Limb (tissue), 2 donors: ENCODE results near the gene MAST4.

Experiments
- DNase-seq, 2 donors: peaks; one replicate each; pipeline ENCODE4 v3.0.0-alpha.2; 2016; ENCODE audit errors: extremely low spot score in 2 of 2

MAST4 gene

DNA sequence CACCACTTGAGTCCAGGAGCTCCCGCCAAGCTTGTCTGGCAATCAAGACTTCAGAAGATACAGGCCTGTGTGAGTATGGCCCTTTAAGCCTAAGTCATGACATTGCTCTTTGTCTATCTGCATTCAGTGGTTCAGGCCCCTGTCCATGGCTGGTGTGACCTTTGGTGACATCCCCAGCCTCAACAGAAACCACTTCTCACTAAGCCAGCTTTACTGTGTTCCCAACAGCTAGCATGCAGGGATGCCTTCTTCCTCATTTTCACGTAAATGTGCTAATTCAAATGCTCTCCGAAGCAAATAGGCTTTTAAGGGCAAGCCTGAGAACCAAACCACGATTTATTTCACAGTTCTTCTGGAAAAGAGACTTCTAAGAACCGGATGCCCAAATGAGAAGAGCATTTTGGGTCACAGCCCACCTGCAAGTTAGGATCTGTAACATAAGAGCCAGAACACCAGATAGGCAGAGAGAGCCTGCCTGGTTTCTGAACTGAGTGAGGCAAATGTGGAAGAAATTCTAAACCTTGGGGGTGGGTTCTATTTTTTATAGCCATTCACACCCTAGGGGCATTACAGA is 585.5 kb downstream of the MAST4 start:
- DNase-seq: no peak

DNA sequence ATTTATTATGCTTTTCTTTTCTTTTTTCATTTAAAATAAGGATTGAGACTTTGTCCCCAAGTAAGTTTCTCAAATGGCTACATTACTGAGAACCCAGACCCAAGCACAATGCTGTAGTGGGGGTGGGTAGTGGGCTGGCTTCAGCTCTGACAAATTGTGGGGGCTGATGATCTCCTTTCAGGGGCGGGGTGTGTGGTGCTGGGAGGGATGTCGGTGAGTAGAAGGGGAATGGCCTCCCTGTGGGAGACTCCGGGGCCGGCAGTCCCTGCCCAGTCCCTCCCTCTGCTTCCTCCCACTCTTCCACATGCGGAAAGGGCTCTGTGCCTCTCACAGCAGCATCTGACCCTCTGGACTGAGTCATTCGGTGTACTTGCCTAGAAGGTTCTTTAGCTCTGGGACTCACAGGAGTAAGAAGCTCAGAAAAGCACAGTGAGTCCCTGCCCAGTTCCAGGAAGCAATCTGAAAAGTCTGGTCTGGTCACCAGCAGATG is 586.2 kb downstream of the MAST4 start:
- DNase-seq: peak in 1 of 2 donors; percentile 20

GRCh38 chr5:67183859-67184258 is 587.7 kb downstream of the MAST4 start:
- DNase-seq: no peak

- no peak for DNase-seq
Measured at GRCh38 chr5:67187006-67187715, 591.0 kb downstream of the MAST4 start.

DNA sequence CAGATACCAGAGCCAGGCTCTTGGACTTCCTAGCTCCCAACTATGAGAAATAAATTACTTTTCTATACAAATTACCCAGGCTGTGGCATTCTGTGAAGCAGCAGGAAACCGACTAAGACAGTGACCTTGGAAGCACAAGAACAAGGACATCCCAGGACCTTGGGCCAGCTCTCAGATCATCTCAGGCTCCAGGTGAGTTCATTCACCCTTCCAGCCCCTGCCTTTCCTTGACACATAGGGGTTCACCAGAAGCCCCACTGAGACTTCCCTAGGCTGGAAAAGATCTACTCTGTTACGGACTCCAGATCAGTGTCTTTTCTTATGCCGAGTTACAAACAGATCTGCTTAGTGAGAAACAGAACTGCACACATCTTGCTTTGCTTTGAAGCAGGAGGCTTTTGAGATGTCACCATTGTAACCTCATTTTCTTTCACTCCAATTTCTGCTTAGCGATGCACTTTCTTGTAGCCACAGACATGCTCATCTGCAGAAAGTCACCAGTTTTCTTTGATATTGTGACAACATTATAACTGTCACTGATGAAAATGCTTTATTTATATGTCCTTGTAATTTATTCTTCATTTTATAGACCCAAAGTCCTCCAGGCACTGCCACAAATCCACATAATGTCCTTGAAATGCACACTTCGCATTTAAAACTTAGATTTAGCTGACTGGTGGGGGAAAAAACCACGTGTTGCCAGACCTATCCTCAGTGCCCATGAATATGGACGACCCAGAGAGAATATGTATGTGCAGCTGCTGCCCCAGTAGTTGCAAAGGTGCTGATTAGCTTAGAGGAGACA is 592.3 kb downstream of the MAST4 start:
- no peak for DNase-seq

DNA sequence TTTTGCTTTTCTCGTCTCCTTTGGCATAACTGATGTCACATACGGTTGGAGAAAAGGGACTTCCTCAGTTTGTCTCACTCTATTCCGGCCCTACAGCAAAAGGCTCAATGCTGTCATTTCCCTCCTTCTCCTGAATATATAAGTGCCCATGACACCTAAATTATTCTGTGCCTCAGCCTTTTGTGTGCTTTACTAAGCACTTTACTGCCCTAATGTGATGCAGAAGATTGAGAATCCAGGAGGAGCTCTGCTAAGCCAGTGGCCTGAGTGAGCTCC is 592.8 kb downstream of the MAST4 start:
- DNase-seq: no peak

- no peak for DNase-seq
Measured at GRCh38 chr5:67189931-67190330, 593.7 kb downstream of the MAST4 start.

DNA sequence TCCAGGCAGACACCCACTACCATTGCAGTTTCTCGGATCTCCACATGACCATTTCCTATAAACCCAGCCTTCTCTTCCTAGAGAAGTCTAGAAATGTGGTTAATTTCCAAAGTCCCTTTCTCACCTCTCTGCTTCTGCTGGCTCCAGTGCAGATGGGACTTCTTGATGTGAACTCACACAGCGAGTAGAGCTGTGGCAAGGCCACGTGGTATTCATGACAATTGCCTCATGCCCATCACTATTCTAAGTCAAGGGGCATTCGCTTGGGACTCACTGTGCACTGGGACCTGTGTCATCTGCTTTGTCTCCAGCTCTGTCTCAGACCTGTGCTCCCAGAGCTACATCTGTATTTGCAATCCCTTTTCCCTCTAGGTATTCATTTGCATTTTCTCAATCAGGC is 594.2 kb downstream of the MAST4 start:
- DNase-seq: no peak

DNA sequence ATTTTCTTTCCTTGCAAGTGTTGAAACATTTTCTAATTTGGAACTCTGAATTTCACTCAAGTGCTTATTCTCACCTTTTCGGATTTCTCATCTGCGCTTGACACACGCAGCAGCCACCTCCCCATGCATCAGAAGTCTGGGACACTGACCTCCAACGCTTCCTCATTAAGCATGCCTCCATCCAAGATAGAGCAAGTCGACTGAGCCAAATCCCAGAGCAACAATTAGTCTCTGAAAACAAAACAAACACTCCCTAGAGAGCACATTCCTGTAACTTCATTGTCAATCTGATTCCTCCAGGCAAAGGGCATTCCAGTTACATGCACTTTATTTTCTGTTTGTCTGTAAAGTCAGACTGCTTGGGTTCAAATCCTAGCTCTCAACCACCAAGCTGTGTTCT is 594.7 kb downstream of the MAST4 start:
- no peak for DNase-seq

DNA sequence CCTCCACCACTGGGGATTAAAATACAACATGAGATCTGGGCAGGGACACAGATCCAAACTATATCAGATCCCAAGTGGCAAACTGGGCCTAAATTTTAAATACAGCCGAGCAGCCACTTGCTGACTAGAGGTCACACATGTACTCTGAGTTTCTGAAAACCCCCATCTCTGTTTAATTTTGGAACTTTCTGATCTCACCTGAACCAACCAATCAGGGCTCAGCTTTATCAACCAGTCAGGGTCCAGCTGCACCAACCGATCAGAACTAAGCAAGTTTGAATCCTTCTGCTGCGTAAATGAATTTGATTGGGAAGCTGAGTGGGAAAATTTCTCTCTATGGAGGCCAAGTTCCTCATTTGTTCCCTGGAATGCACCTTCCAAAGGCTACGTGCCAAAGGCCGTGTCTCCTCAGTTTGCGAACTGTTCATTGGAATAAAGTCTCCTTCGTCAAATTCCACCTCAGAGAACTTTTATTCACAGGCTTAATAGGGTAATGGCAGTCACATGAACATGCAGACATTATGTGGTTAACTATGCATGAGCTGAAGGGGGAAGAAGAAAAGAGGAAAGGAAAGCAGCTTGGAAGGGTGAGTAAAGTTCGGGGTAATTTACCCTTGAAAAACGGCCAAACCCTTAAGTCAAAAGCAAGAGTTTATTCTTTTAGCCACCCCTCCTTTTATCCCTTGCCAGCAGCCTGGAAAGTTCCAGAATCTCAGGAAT is 596.7 kb downstream of the MAST4 start:
- no peak for DNase-seq

DNA sequence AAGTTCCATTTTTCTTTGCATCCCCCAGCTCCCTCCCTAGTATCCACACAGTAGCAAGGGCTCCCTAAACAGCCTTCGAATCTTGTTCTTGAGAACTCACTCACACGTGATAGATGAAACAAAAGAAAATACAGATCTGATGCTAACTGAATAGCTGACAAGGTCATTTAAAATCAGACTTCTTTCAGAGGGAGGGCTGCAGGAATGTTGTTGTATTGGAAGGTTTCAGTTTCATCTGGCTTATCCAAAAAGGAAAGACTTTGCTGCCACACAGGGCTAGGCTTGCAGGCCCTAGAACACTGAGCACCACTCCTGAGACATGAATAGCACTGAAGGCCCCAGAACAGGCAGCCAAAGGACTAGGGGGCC is 597.2 kb downstream of the MAST4 start:
- no peak for DNase-seq

GRCh38 chr5:67194166-67194565 is 598.0 kb downstream of the MAST4 start:
- no peak for DNase-seq

- DNase-seq: no peak
Measured at GRCh38 chr5:67195406-67196275, 599.4 kb downstream of the MAST4 start.

DNA sequence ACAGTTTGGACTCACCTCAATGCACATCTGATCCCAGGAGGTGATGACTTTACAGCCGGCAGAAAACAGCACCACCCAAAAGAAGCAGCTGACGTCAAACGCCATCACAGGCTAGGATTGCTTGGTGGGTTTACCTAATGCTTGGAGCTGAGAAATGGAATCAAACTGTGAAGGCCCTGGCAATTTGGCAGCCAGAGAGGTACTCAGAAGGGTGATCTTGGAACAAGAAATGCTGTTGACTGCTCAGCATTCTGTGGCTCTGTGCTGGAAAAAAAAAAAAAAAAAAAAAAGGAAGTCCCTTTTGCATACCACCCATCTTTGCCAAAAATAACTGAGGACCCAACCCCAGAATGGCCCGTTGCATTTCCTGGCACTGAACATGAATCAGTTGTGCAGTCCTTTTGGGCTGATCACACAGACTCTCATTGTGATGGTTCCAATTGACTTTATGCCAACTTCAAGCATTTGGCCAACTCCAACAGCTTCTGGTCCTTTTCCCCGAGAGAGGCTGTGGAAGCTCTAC is 600.4 kb downstream of the MAST4 start, which contains the start of gene CD180:
TSS of gene CD180 (minus strand) at position 263 of the 523 bp plus-strand sequence. CDS start at position 105, 158 bp downstream.
- DNase-seq: no peak

DNA sequence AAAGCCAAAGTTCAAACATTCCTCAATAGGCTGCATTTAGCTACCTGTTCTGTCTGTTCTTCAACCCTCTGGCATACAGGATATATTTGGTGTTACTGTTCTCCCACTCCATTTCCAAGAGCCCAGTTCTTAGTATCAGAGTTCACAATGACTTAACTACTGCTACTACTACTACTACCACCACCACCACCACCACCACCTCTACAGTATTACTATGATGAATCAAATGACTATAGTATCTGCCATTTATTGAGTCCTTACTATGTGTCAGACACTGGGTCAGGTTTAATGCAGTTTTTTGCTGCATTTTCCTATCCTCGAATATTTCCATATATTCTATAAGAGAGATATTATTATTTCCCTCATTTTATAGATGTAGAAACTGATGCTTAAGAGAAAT is 601.3 kb downstream of the MAST4 start:
- DNase-seq: no peak

DNA sequence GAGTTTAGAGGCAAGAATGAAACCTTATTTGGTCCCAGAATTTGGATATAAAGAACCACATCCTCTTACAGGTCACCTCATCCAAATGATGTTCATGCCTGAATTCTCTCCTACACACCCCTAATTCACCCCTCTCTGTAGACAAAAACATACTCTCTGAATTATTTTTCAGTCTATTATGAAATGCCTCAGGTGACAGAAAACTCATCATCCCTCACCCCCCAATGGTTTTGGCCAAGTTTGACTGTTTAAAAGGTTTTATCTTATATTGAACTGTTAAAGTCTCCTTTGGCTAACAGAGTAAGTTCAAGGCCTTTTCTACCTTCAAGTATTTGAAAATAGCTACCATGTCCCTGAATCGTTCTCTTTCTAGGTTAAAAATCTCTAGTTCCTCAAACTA is 602.7 kb downstream of the MAST4 start:
- DNase-seq: no peak

GRCh38 chr5:67199859-67200258 is 603.7 kb downstream of the MAST4 start:
- no peak for DNase-seq

GRCh38 chr5:67200809-67201562 is 604.8 kb downstream of the MAST4 start:
- no peak for DNase-seq

- no peak for DNase-seq
Measured at GRCh38 chr5:67201897-67202549, 605.8 kb downstream of the MAST4 start.

DNA sequence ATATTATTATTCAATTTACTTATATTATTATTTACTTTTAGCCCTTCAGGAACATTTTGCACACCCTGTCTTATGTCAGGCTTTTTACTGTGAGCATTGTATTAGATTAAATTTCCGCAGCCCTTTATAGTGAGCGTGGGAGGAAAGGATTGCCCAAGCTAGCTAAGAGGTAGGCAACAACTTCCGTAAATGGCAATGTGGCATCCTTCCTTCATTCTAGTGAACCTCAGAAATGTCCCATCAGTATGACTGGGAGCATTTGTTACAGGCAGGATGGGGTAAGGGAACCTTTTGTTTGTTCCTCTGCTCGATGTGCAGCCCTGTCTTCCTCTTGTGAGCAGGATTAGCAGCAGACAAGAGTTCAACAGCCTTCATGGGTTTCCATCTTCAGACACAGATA is 606.6 kb downstream of the MAST4 start:
- no peak for DNase-seq
